GM12864 (cell line): Measurements from ENCODE around the gene ZNF692.
"Not testable (repeated sequence)": the region's sequence is repeated elsewhere in the genome, so short reads cannot be mapped to it uniquely, and the experiment has no call there.

Source experiments
- DNase-seq: peaks from one replicate; pipeline ENCODE4 v3.0.0-alpha.2; 2011; ENCODE audit warnings: low read depth
- H3K4me3 ChIP-seq: 2 replicates; pipeline ENCODE4 v1.5.1; 2011; ENCODE audit warnings: mild to moderate bottlenecking, low read depth, low read length, control low read depth
- CTCF ChIP-seq: IDR thresholded peaks from 2 replicates; pipeline ENCODE4 v1.5.1; 2011; ENCODE audit warnings: low read depth, mild to moderate bottlenecking, moderate library complexity, low read length, control low read depth, inconsistent platforms; ENCODE audit errors: missing control alignments

Gene ZNF692

GRCh38 chr1:248837045-248837780 lies 21.7 kb downstream of the ZNF692 start:
- TF ChIP-seq CTCF: no peak
- peak overlapping the region; percentile 96 for H3K4me3 ChIP-seq
- no peak for DNase-seq

GRCh38 chr1:248834343-248834940 lies 24.4 kb downstream of the ZNF692 start:
- DNase-seq: no peak
- H3K4me3 ChIP-seq: no peak overlapping the region
- TF ChIP-seq CTCF: no peak

GRCh38 chr1:248831842-248832241 lies 27.0 kb downstream of the ZNF692 start:
- no peak overlapping the region for H3K4me3 ChIP-seq
- TF ChIP-seq CTCF: no peak
- DNase-seq: no peak

GRCh38 chr1:248830718-248831017 lies 28.2 kb downstream of the ZNF692 start:
- not testable (repeated sequence) for H3K4me3 ChIP-seq

GRCh38 chr1:248828845-248829244 lies 30.0 kb downstream of the ZNF692 start:
- no peak for DNase-seq
- H3K4me3 ChIP-seq: no peak overlapping the region
- no peak for TF ChIP-seq CTCF

More at GRCh38 chr1:248830718-248831017, 28.2 kb downstream of the ZNF692 start:
- DNase-seq: not testable (repeated sequence)

GRCh38 chr1:248825909-248826760 lies 32.8 kb downstream of the ZNF692 start, which contains the start of gene SH3BP5L:
SH3BP5L (minus strand) TSS chr1:248825915; CDS start chr1:248824935, 980 bp downstream.
- peak within 1 kb of the TSS; percentile 87 for H3K4me3 ChIP-seq
- peak; percentile 81 for TF ChIP-seq CTCF
- DNase-seq: peak; percentile 93

GRCh38 chr1:248825573-248825908 lies 33.3 kb downstream of the ZNF692 start:
- peak overlapping the region; percentile 87 for H3K4me3 ChIP-seq
- no peak for TF ChIP-seq CTCF
- DNase-seq: no peak
